HG03521 (cell line): Measurements from ENCODE around the gene KRTAP5-11.
"Not testable (repeated sequence)": the region's sequence is repeated elsewhere in the genome, so short reads cannot be mapped to it uniquely, and the experiment has no call there.

Experiments used
- ATAC-seq: cut with Tn5 transposase; IDR thresholded peaks from one replicate; pipeline ENCODE4 v1.9.1; 2021; ENCODE audit warnings: mild to moderate bottlenecking, moderate library complexity; ENCODE audit not compliant: unreplicated experiment

KRTAP5-11 gene

DNA sequence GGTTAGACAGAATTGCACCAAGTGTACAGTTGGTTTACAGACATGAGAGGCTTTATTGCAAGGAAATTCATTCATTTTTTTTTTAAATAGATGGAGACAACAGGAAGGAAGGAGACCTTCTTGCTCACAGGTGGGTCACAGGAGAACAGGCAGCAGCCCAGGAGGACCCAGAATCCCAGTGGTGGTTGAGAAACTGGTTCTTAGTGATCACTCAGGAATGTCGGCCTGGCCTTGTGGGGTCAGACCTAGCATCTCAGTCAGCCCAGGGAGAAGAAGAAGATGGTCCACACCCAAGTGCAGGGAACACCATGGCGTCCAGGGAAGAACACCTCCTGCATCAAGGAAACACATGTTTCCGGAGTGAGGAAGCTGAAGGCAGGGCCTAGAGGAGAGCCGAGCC, 849 bp downstream of the KRTAP5-11 start:
- no peak for ATAC-seq

DNA sequence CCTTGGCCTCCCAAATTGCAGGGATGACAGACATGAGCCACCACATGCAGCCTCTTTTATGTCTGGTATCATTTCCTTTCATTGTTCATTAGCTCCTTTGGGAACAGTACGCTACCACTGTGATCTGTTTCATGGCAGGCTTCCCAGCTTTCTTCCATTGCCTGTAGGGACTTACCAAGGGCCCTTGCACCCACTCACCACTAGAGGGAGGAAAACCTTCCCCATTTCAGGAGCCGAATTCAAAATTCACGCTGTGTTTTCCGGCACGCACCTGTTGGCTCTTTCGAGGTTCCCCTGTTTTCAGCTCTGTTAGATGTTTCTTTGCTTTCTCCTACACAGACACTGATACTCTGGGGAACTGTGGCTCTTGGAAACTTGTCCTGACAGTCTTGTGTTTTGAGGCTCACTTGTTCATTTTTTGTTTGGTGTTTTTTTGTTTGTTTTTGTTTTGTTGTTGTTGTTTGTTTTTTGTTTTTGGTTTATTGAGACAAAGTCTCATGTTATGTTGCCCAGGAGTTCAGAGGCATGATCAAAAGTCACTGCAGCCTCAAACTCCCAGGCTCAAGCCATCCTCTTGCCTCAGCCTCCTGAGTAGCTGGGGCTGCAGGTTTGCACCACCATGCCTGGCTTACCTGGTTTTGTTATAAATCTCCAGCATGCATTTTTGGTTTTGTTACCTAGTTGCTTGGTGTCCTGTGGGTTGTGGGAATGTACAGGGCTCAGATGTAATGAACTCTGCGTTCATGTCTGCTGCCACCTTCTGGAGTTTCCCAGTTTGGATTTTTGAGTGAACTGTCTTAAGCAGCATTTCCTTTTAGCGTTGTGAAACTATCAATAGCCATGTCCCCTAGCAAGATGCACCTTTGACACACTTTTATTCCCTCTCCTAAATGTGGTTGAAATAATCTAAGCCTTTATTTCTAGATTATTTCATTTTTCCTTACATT, 2.3 kb downstream of the KRTAP5-11 start:
- no peak for ATAC-seq

DNA sequence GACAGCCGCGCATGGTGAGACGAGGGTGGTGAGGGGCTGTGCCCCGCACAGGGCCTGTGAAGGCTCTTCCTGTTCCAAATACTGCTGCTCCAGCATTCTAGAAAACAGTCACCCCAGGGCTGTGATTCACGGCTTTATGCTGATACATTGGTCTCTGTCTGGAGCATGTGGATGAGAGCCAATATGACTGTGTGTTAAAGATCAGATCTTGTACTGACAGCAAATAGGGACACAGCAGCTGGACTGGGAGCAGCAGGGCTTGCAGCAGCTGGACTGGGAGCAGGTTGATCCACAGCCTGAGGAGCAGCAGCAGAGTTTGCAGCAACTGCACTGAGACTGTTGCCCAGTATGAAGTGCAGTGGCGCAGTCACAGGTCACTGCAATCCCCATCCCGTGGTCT, 3.2 kb downstream of the KRTAP5-11 start:
- not testable (repeated sequence) for ATAC-seq

DNA sequence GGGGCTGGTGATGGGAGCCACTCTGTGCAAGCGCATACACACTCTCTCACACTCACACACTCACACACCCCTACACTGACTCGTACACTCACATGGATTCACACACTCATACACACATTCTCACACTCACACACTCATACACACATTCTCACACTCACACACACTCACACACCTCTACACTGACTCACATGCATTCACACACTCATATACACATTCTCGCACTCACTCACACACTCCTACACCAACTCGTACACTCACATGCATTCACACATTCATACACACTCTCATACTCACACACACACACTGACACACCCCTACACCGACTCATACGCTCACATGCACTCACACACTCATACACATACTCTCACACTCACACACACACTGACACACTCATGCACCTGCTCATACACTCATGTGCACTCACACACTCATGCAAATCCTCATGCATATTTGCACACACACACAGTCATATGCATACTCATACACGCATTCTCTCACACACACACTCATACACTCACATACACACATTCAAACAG, 5.1 kb downstream of the KRTAP5-11 start:
- no peak for ATAC-seq

DNA sequence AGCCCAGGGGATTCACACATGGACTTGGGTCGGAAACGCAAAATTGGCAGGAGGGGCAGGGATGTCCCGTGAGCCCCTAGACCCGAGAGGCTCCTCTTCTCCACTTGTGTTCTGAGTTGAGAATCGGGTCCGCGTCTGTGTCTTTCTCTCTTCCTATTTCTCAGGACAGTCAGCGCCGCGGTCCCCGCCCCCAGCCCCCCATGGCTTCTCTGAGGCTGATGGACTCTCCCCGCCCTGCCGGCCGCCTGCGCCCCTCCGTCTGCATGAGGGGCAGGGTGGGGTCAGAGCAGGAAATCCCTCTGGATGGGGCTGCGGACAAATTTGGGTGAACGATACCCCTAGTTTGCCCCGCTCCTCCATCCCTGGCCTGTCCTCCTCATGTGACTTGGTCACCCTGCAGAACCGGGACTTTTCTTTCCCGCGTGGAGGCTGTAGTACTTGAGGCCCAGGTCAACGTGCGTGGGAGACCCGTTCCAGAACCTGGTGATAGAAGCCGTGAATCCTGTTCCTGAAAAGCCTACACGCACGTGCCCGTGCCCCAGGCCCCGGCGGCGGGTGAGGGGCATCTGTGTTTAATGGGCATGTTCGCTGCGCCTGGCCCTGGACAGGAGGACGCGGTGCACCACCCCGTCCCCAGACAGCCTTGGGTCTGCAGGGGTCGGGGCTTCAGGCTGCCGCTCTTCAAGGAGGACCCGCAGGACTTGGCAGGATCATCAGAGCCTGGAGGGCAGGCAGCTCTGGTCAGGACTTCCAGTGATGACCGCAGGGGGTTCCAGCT, 5.8 kb downstream of the KRTAP5-11 start:
- not testable (repeated sequence) for ATAC-seq

DNA sequence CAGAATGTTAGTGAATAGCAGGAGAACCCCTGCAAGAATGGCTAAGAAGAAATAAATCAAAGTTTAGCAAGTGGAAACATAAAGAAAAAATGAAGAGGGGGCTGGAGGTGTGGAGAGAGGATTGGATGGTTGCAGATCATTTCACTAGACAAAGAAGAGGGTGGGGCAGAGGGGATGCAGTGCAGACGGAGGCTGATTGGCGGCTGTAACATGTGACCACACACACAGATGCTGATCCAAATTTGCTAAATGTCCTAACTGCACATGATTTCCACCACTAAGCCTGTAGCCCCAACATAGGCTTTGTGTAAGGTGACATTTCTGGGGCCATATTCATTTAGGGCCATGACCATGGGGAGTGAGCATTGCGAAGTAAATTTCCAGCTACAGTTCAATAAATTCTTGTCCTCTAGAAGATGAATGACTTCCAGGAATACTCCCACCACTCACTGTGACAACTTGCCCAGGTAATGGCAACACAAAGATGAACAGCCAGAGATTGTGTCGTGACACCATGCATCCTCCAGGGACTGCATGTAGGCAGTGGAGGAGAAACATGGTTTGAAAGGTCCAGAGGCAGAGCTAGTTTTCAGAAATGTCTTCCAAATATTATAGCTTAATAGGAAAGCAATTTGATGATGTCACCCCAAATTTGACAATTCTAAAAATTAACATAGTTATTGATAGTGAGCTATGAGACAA, 6.8 kb downstream of the KRTAP5-11 start:
- ATAC-seq = no peak

DNA sequence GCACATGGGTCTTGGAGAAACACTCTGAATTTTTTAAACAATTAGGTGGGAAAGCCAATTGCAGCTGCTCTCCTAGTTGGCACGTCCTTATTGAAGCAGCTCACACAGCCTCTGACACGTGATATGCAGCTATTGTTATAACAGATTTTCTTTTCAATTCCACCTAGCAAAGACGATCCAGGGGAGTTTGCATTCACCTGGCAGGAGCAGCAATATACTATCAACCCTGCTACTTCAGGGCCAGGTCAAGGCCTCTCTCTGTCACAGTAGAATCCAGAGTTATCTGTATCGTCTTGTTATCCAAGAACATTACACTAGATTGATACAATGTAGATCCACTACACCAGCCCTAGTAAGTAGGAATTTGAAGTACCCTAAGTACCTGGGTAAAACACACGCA, 8.3 kb downstream of the KRTAP5-11 start:
- ATAC-seq = no peak

DNA sequence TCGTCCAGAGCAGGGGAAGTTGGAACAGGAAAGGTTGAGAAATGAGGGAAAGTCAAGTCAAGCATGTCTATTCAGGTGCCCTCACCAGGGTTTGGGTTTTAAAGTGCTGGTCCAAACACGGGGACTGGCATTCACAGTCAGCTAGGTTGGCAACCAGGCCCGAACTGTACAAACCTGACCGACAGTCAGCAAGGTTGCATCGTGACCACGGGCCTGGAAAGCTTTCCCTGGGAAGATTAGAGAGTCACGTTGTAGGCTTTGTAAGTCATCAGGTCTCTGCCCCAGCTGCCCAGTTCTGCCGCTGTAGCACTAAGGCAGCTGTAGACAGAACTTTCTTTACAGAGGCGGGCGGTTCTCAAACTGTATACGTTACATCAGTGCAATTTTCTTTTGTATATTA, 9.9 kb downstream of the KRTAP5-11 start:
- no peak for ATAC-seq

DNA sequence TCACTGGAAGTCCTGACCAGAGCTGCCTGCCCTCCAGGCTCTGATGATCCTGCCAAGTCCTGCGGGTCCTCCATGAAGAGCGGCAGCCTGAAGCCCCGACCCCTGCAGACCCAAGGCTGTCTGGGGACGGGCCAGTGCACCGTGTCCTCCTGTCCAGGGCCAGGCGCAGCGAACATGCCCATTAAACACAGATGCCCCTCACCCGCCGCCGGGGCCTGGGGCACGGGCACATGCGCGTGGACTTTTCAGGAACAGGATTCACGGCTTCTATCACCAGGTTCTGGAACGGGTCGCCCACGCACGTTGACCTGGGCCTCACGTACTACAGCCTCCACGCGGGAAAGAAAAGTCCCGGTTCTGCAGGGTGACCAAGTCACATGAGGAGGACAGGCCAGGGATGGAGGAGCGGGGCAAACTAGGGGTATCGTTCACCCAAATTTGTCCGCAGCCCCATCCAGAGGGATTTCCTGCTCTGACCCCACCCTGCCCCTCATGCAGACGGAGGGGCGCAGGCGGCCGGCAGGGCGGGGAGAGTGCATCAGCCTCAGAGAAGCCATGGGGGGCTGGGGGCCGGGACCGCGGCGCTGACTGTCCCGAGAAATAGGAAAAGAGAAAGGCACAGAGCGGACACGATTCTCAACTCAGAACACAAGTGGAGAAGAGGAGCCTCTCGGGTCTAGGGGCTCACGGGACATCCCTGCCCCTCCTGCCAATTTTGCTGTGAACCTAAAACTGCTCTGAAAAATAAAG, 11.4 kb downstream of the KRTAP5-11 start:
- ATAC-seq = not testable (repeated sequence)

DNA sequence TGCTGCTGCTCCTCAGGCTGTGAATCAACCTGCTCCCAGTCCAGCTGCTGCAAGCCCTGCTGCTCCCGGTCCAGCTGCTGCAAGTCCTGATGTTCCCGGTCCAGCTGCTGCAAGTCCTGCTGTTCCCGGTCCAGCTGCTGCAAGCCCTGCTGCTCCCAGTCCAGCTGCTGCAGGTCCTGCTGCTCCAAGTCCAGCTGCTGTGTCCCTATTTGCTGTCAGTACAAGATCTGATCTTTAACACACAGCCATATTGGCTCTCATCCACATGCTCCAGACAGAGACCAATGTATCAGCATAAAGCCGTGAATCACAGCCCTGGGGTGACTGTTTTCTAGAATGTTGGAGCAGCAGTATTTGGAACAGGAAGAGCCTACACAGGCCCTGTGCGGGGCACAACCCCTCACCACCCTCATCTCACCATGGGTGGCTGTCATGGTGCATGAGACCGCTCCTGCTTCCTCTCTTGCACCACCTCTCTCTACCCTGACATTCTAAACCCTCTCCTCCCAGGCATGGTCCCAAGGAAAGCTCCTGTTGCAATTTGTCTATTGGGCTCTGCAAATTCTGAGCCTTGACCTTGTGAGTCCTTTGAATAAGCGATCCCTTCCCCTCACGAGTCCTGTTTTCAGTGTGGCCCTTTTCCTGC, 13.8 kb downstream of the KRTAP5-11 start:
- no peak for ATAC-seq

DNA sequence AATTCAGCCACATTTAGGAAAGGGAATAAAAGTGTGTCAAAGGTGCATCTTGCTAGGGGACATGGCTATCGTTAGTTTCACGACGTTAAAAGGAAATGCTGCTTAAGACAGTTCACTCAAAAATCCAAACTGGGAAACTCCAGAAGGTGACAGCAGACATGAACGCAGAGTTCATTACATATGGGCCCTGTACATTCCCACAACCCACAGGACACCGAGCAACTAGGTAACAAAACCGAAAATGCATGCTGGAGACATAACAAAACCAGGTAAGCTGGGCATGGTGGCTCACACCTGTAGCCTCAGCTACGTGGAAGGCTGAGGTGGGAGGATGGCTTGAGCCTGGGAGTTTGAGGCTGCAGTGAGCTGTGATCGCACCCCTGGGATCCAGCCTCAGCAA, 15.0 kb downstream of the KRTAP5-11 start:
- ATAC-seq = not testable (repeated sequence)

DNA sequence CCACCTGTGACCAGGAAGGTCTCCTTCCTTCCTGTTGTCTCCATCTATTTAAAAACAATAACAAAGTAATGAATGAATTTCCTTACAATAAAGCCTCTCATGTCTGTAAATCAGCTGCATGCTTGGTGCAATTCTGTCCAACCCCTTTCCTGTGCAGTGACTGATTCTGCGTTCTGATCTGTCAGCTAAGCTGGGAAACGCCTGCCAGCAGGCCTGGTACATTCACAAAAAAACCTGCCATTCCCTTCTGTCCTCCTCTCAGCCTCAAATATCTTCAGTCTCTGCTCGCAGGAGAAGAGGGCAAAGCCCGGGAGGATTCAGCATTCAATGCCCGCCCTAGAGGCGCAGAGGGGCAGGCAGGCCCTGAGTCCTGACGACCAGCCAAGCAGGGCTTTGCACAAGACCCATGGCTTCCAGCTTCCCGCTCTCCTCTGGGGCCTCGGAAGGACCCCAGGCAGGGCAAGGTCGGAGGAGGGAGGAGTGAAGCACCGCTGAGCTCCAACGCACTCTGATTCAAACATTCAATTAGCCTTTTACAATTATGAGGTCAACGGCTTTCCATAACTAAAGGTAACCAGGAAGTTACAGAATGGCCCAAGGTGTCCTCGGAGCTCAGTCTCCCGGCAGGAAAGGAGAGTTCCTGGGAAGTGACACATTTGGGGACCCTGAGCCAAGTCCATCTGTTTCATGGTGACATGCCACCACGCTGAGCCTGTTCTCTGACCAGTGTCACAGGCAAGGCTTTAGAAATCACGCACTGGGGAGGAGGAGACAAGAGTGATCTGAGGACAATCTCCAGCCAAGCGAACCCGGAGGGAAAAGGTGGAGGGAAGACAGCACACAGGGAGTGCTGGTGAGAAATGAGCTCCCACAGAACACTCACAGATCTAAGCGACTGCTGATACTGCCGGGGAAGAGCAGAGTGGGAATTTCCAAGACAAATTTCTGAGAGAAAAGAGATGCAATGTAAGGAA, 15.8 kb downstream of the KRTAP5-11 start:
- not testable (repeated sequence) for ATAC-seq

DNA sequence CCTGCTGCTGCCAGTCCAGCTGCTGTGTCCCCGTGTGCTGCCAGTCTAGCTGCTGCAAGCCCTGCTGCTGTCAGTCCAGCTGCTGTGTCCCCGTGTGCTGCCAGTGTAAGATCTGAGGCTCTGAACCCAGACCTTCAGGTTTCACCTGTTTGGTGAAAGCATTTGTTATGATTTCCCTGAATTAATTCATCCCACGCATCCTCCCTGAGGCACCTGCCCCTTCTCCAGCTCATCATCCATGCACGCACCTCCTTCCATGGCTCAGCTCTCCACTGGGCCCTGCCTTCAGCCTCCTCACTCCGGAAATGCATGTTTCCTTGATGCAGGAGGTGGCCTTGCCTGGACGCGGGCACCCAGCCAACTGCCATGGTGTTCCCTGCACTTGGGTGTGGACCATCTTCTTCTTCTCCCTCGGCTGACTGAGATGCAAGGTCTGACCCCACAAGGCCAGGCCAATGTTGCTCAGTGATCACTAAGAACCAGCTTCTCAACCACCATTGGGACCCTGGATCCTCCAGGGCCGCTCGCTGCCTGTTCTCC, 16.5 kb downstream of the KRTAP5-11 start:
- no peak for ATAC-seq

DNA sequence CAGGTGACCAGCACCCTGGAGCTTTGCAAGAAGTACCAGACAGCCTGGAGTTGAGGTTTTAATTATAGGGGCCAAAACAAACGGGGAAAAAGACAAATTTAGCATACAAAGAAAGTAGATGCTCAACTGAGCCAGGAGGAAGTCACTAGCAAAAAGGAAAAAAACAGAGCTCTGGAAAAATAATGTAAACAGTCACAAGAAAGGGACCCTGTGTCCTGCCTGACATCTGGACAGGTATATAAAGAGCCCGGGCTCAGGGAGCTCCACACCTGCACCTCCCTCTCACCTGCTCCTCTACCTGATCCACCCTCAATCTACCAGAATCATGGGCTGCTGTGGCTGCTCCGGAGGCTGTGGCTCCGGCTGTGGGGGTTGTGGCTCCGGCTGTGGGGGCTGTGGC, 17.4 kb downstream of the KRTAP5-11 start, which contains the start of gene KRTAP5-10:
Gene KRTAP5-10, plus strand, starts transcription at position 301 of the 400 bp plus-strand sequence. Its CDS starts 25 bp downstream, at position 326.
- ATAC-seq = no peak

DNA sequence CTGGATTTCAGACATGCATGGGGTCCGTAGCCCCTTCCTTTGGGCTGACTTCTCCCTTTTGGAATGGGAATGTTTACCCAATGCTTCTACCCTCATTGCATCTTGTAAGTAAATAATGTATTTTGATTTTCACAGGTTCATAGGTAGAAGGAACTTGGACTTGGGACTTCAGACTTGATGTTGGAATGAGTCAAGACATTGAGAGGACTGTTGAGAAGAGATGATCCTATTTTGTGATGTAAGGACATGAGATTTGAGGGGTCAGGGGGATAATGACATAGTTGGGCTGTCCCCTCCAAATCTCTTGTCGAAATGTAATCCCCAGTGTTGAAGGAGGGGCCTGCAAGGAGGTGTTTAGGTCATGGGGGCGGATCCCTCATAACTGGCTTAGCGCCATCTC, 18.2 kb downstream of the KRTAP5-11 start:
- no peak for ATAC-seq

DNA sequence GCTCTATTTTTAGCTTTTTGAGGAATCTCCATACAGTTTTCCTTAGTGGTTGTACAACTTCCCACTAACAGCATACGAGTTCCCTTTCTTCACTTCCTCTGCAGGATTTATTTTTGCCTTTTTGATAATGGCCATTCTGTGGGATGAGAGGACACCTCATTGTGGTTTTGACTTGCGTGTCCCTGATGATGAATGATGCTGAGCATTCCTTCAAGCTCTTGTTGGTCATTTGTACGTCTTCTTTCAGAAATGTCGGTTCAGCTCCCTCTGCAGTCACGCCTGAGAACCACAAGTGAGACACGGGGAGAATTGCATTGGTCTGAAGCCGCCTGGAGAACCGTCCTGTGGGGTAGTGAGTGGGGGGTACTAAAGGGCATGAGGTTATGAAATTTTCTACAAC, 19.3 kb downstream of the KRTAP5-11 start:
- ATAC-seq = no peak

DNA sequence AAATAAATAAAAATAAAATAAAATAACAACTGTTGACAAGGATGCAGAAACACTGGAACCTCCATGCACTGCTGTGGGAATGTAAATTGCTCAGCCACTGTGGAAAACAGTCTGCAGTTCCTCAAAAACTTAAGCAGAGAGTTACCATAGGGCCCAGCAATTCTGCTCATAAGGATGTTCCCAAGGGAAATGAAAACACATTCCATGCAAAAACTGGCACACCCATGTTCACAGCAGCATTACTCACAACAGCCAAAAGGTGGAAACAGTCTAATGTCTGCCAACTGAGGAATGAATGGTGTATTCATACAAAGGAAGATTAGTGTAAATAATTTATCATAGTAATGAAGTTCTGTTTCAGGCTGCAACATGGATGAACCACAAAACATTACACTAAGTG, 20.6 kb downstream of the KRTAP5-11 start:
- no peak for ATAC-seq

DNA sequence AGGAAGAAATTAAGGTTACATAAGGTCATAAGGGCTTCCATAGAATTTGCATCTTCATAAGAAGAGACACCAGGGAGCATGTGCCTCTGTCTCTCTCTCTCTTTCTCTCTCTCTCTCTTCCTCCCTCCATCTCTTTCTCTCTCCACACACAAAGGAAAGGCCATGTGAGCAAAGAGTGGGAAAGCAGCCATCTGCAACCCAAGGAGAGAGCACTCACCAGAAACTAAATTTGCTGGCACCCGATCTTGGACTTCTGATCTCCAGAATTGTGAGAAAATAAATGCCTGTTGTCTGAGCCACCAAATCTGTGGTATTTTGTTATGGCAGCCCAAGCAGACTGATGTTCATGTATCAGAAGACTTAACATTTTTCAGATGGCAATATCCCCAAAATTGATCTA, 23.7 kb downstream of the KRTAP5-11 start:
- ATAC-seq = no peak
